ENCODE results near the gene GAN. TPM values are rescaled to one million over a fixed set of nuclear protein-coding genes. Genes with fewer than 3 reads are reported as not detected.

Gene GAN
- total RNA-seq, 4 donors from 2014 or later = 12.9 to 378 (median 14.7) TPM

DNA sequence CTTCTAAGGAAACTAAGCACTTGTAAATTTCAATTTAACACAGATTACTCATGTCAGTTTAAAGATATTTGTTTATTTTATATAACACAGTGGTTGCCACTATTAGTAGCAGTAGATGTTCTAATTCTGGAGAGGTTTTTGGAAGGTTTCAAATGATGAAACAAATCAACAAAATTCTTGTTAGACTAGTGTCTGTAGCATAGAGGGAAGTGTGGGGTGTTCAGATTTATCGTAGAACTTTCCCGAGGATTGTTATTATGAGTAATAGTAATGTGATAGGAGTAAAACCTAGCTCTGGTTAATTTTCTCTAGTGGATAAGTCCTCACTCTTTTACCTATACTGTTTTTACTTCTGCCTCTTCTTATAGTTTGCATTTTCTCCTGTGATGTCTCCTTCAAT lies 6.3 kb downstream of the GAN start:
- in situ Hi-C loops (cut with MboI; ENCODE audit: low pct_ligation_motif_present in 1 of 4, low pct_unique_long_range_greater_than_20kb in 1 of 4, low sequenced_read_pairs in 3 of 4) (loop anchor here in 1 of 4 donors (25.0 kb wide), 1 partner anchor 309 kb away; the partner anchor contains the start of genes CENPN and CMC2), intact Hi-C loops (cut with DNase I; ENCODE audit: low total_unique reads) (no loop called here)
- peak overlapping the region in 3 of 4 donors; percentile 35 to 62 (median 52) for H3K27ac ChIP-seq
- 40 to 79% methylated on average over 2 of the region's 2 CpGs for WGBS, 2 donors (ENCODE audit: low coverage in 1 of 2)
- TF ChIP-seq POLR2AphosphoS5 (IDR thresholded peaks at IDR 0.05) (no peak), POLR2A (IDR thresholded peaks at IDR 0.05) (no peak), EP300 (IDR thresholded peaks at IDR 0.05; ENCODE audit: low read depth) (no peak)
- TF ChIP-seq, protein P1, sequence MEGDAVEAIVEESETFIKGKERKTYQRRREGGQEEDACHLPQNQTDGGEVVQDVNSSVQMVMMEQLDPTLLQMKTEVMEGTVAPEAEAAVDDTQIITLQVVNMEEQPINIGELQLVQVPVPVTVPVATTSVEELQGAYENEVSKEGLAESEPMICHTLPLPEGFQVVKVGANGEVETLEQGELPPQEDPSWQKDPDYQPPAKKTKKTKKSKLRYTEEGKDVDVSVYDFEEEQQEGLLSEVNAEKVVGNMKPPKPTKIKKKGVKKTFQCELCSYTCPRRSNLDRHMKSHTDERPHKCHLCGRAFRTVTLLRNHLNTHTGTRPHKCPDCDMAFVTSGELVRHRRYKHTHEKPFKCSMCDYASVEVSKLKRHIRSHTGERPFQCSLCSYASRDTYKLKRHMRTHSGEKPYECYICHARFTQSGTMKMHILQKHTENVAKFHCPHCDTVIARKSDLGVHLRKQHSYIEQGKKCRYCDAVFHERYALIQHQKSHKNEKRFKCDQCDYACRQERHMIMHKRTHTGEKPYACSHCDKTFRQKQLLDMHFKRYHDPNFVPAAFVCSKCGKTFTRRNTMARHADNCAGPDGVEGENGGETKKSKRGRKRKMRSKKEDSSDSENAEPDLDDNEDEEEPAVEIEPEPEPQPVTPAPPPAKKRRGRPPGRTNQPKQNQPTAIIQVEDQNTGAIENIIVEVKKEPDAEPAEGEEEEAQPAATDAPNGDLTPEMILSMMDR (IDR thresholded peaks at IDR 0.05) = no peak
- H3K9me3 ChIP-seq = no peaks in the 10 kb centered on the region
- no peak for DNase-seq
- H3K4me3 ChIP-seq = no peak overlapping the region
- H3K4me1 ChIP-seq = peaks cover 5 to 48% (median 21%) of the 10 kb centered on the region in 4 donors
- no peaks in the 10 kb centered on the region for H3K36me3 ChIP-seq
- no peaks in the 10 kb centered on the region for H3K27me3 ChIP-seq

DNA sequence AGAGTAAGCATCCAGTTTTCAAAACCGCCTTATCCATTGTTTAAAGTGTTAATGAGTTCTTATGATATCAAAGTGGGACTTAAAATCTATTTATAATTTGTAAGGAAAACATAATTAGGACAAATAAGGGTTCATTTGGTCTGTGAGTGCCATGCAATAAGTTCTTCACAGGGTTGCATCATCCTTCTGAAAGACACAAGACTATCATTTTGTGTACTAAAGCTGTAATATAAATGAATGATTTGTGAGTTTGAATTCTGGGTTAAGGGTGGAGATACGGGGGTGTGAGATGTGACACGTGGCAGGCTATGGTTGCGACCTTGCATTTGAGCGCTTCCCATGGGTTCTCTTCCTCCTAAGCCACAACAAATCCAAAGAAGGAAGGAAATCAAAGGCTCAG lies 6.8 kb downstream of the GAN start:
- Histone ChIP-seq H3K9me3 (no peaks in the 10 kb centered on the region), H3K4me3 (no peak overlapping the region), H3K36me3 (no peaks in the 10 kb centered on the region), H3K4me1 (peaks cover 0 to 43% (median 18%) of the 10 kb centered on the region in 4 donors), H3K27me3 (no peaks in the 10 kb centered on the region), H3K27ac (peak overlapping the region in 2 of 4 donors; percentile 35 to 62)
- 91 to 96% methylated on average over 5 of the region's 5 CpGs for WGBS, 2 donors (ENCODE audit: low coverage in 1 of 2)
- intact Hi-C loops (cut with DNase I; ENCODE audit: low total_unique reads) = no loop called here
- TF ChIP-seq POLR2AphosphoS5 (IDR thresholded peaks at IDR 0.05) = no peak
- TF ChIP-seq, protein P1 (IDR thresholded peaks at IDR 0.05) = no peak
- no peak for TF ChIP-seq POLR2A (IDR thresholded peaks at IDR 0.05)
- no peak for TF ChIP-seq EP300 (IDR thresholded peaks at IDR 0.05; ENCODE audit: low read depth)
- no peak for DNase-seq
- in situ Hi-C loops (cut with MboI; ENCODE audit: low pct_ligation_motif_present in 1 of 4, low pct_unique_long_range_greater_than_20kb in 1 of 4, low sequenced_read_pairs in 3 of 4) = loop anchor here in 1 of 4 donors (25.0 kb wide), 1 partner anchor 309 kb away; the partner anchor contains the start of genes CENPN and CMC2

DNA sequence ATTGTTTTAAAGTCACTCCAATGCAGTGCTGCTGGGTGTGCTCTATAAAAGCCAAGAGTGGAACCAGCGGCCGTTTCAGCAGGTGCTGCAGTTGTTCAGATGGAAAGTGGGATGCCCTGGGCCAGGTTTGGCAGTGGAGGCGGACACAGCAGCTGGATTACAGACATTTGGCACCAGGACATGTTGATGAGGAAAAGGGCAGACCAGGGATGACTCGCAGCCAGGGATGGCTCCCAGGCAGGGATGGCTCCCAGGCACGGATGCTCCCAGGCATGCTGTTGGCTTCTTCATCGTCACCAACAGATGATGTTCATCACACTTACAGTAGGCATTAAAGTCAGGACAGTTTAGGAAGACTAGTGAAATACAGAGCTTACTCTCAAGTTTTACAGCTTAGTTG lies 10.0 kb downstream of the GAN start:
- H3K27ac ChIP-seq = no peak overlapping the region
- no peaks in the 10 kb centered on the region for H3K27me3 ChIP-seq
- WGBS, 2 donors (ENCODE audit: low coverage in 1 of 2) = 80 to 89% methylated on average over 1 to 6 of the region's 6 CpGs
- intact Hi-C loops (cut with DNase I; ENCODE audit: low total_unique reads) = no loop called here
- peaks cover 0 to 38% (median 13%) of the 10 kb centered on the region in 4 donors for H3K4me1 ChIP-seq
- no peak overlapping the region for H3K4me3 ChIP-seq
- in situ Hi-C loops (cut with MboI; ENCODE audit: low pct_ligation_motif_present in 1 of 4, low pct_unique_long_range_greater_than_20kb in 1 of 4, low sequenced_read_pairs in 3 of 4) = loop anchor here in 1 of 4 donors (25.0 kb wide), 1 partner anchor 313 kb away; the partner anchor contains the start of genes CENPN and CMC2
- H3K36me3 ChIP-seq = no peaks in the 10 kb centered on the region
- no peak for DNase-seq
- no peaks in the 10 kb centered on the region for H3K9me3 ChIP-seq
- no peak for TF ChIP-seq POLR2A (IDR thresholded peaks at IDR 0.05)
- no peak for TF ChIP-seq EP300 (IDR thresholded peaks at IDR 0.05; ENCODE audit: low read depth)
- no peak for TF ChIP-seq POLR2AphosphoS5 (IDR thresholded peaks at IDR 0.05)
- TF ChIP-seq, protein P1 (IDR thresholded peaks at IDR 0.05) = no peak

DNA sequence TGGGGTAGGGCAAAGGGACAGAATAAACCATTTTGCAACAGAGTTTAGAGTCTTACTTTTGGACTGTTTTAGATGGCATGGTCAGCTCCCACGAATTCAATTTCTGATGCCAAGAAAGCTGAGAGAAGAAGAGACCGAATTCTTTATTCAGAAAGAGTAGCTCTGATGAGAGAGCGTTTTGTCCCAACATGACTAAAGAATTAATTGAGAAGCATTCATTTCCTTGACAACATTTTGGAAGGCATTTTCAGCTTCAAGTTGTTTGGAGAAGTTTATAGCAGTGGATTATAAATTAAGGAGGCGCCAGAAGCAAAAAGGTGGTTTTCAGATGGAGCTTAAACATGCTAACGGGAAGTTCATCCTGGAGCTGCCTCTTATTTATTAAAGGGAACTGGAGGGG lies 12.2 kb downstream of the GAN start:
- in situ Hi-C loops (cut with MboI; ENCODE audit: low pct_ligation_motif_present in 1 of 4, low pct_unique_long_range_greater_than_20kb in 1 of 4, low sequenced_read_pairs in 3 of 4) = no loop called here
- DNase-seq = no peak
- peaks cover 0 to 23% (median 7%) of the 10 kb centered on the region in 4 donors for H3K4me1 ChIP-seq
- intact Hi-C loops (cut with DNase I; ENCODE audit: low total_unique reads) = no loop called here
- H3K4me3 ChIP-seq = no peak overlapping the region
- 77 to 87% methylated on average over 3 to 5 of the region's 5 CpGs for WGBS, 2 donors (ENCODE audit: low coverage in 1 of 2)
- H3K27me3 ChIP-seq = no peaks in the 10 kb centered on the region
- H3K27ac ChIP-seq = peak overlapping the region in 1 of 4 donors; percentile 2
- no peaks in the 10 kb centered on the region for H3K36me3 ChIP-seq
- no peak for TF ChIP-seq POLR2AphosphoS5 (IDR thresholded peaks at IDR 0.05)
- TF ChIP-seq EP300 (IDR thresholded peaks at IDR 0.05; ENCODE audit: low read depth) = no peak
- TF ChIP-seq POLR2A (IDR thresholded peaks at IDR 0.05) = no peak
- TF ChIP-seq, protein P1 (IDR thresholded peaks at IDR 0.05) = no peak
- H3K9me3 ChIP-seq = no peaks in the 10 kb centered on the region

Data from transverse colon (tissue), 4 donors.